ENCODE measurements around the gene KIF26B.

KIF26B gene

GRCh38 chr1:245154429-245155271 lies at the start of gene KIF26B:
KIF26B (plus strand) TSS chr1:245154985; CDS start chr1:245155425, 440 bp downstream.
- DNase-seq, result peak; percentile 36
- Histone ChIP-seq H3K9me3 (ENCODE audit: severe bottlenecking) (peaks cover 2% of the 10 kb centered on the region), H3K27me3 (ENCODE audit: insufficient read depth, low read depth, severe bottlenecking) (peaks cover 55% of the 10 kb centered on the region), H3K4me3 (ENCODE audit: low read depth, low read length) (peak within 1 kb of the TSS; percentile 54), H3K36me3 (no peaks in the 10 kb centered on the region), H3K27ac (no peak within 1 kb of the TSS)
- TF ChIP-seq CTCF (IDR thresholded peaks at IDR 0.05; ENCODE audit: low read depth, low read length), result no peak

GRCh38 chr1:245105042-245105441 lies 49.7 kb upstream of the KIF26B start:
- no peaks in the 10 kb centered on the region for H3K36me3 ChIP-seq
- H3K27ac ChIP-seq, result no peak overlapping the region
- no peaks in the 10 kb centered on the region for H3K9me3 ChIP-seq (ENCODE audit: severe bottlenecking)
- no peak for TF ChIP-seq CTCF (IDR thresholded peaks at IDR 0.05; ENCODE audit: low read depth, low read length)
- DNase-seq, result no peak
- no peak overlapping the region for H3K4me3 ChIP-seq (ENCODE audit: low read depth, low read length)
- no peaks in the 10 kb centered on the region for H3K27me3 ChIP-seq (ENCODE audit: insufficient read depth, low read depth, severe bottlenecking)

GRCh38 chr1:245105815-245106410 lies 48.9 kb upstream of the KIF26B start:
- no peaks in the 10 kb centered on the region for H3K9me3 ChIP-seq (ENCODE audit: severe bottlenecking)
- H3K27me3 ChIP-seq (ENCODE audit: insufficient read depth, low read depth, severe bottlenecking), result no peaks in the 10 kb centered on the region
- no peak for TF ChIP-seq CTCF (IDR thresholded peaks at IDR 0.05; ENCODE audit: low read depth, low read length)
- no peak for DNase-seq
- no peak overlapping the region for H3K4me3 ChIP-seq (ENCODE audit: low read depth, low read length)
- H3K27ac ChIP-seq, result no peak overlapping the region
- H3K36me3 ChIP-seq, result no peaks in the 10 kb centered on the region

- no peak for DNase-seq
- no peaks in the 10 kb centered on the region for H3K9me3 ChIP-seq (ENCODE audit: severe bottlenecking)
- no peak overlapping the region for H3K27ac ChIP-seq
- TF ChIP-seq CTCF (IDR thresholded peaks at IDR 0.05; ENCODE audit: low read depth, low read length), result no peak
- no peaks in the 10 kb centered on the region for H3K36me3 ChIP-seq
- no peak overlapping the region for H3K4me3 ChIP-seq (ENCODE audit: low read depth, low read length)
- H3K27me3 ChIP-seq (ENCODE audit: insufficient read depth, low read depth, severe bottlenecking), result no peaks in the 10 kb centered on the region
Observed at GRCh38 chr1:245107776-245108114, 47.0 kb upstream of the KIF26B start.

GRCh38 chr1:245108246-245108645 lies 46.5 kb upstream of the KIF26B start:
- TF ChIP-seq CTCF (IDR thresholded peaks at IDR 0.05; ENCODE audit: low read depth, low read length), result no peak
- Histone ChIP-seq H3K27me3 (ENCODE audit: insufficient read depth, low read depth, severe bottlenecking) (no peaks in the 10 kb centered on the region), H3K27ac (no peak overlapping the region), H3K9me3 (ENCODE audit: severe bottlenecking) (no peaks in the 10 kb centered on the region), H3K36me3 (no peaks in the 10 kb centered on the region), H3K4me3 (ENCODE audit: low read depth, low read length) (no peak overlapping the region)
- DNase-seq, result no peak

All from WERI-Rb-1 (cell line).